Lung microvascular endothelial cell (primary cell): ENCODE results near the gene CCT4. TPM values are rescaled to one million over a fixed set of nuclear protein-coding genes. Genes with fewer than 3 reads are reported as not detected.

Experiments
- total RNA-seq: library from RNA; depleted of rRNA; stranded (reverse); fragments of >200 nt; gene quantifications from 2 replicates; pipeline ENCODE4 v1.2.1, GENCODE V29; 2014

The CCT4 gene
- total RNA-seq, 1 donor from 2014 or later: 123 TPM

Other genes starting within 250 kb of the CCT4 start
- 0.65 and 0.99 TPM in 2 replicates for gene FAM161A, start 34.6 kb downstream of the CCT4 start, total RNA-seq
- 26.6 and 27.0 TPM in 2 replicates for gene COMMD1, start 17.0 kb upstream of the CCT4 start, total RNA-seq